Neural cell (in vitro differentiated cells): ENCODE results near the gene FARP2. TPM values are rescaled to one million over a fixed set of nuclear protein-coding genes. Genes with fewer than 3 reads are reported as not detected.

Experiments used
- H2AFZ ChIP-seq: fragments of 200-600, 300-800 bp; sonication (generic), shearing (Covaris generic); 2 replicates; pipeline ENCODE4 v1.6.0; 2014; ENCODE audit warnings: low read depth, mild to moderate bottlenecking, antibody characterized with exemption, low read length, moderate library complexity
- H3F3A ChIP-seq: fragments of 200-600 bp; shearing (Covaris generic); 2 replicates; pipeline ENCODE4 v1.6.1; 2016; ENCODE audit warnings: mild to moderate bottlenecking, moderate library complexity, mixed read lengths, antibody characterized with exemption, low read length; ENCODE audit not compliant: insufficient read depth, poor library complexity, severe bottlenecking
- H3K27ac ChIP-seq: fragments of 200-600, 300-800 bp; sonication (generic), shearing (Covaris generic); 2 replicates; pipeline ENCODE4 v1.5.1; 2014; ENCODE audit warnings: mild to moderate bottlenecking, low read length, moderate library complexity
- H3K27me3 ChIP-seq: fragments of 300-800, 200-600 bp; sonication (generic), shearing (Covaris generic); 2 replicates; pipeline ENCODE4 v1.6.0; 2014; ENCODE audit warnings: mild to moderate bottlenecking, low read depth, low read length, moderate library complexity; ENCODE audit not compliant: insufficient read depth
- H3K36me3 ChIP-seq: fragments of 300-800, 200-600 bp; sonication (generic), shearing (Covaris generic); 2 replicates; pipeline ENCODE4 v1.5.1; 2014; ENCODE audit warnings: mild to moderate bottlenecking, antibody characterized with exemption, low read length, moderate library complexity; ENCODE audit not compliant: insufficient read depth
- H3K4me2 ChIP-seq: fragments of 300-800, 200-600 bp; sonication (generic), shearing (Covaris generic); 2 replicates; pipeline ENCODE4 v1.6.0; 2014; ENCODE audit warnings: mild to moderate bottlenecking, low read length
- H3K4me3 ChIP-seq: fragments of 300-800, 200-600 bp; sonication (generic), shearing (Covaris generic); 2 replicates; pipeline ENCODE4 v1.5.1; 2014; ENCODE audit warnings: mild to moderate bottlenecking, low read length, moderate library complexity
- H3K79me2 ChIP-seq: fragments of 200-600 bp; shearing (Covaris generic); replicated peaks from 2 replicates; pipeline ENCODE4 v1.6.0; 2014; ENCODE audit warnings: mild to moderate bottlenecking, low read length, moderate library complexity; ENCODE audit not compliant: insufficient read depth
- H3K9ac ChIP-seq: fragments of 300-800, 200-600 bp; sonication (generic), shearing (Covaris generic); 2 replicates; pipeline ENCODE4 v1.6.1; 2016; ENCODE audit warnings: mild to moderate bottlenecking, low read length, mixed read lengths
- H3K9me2 ChIP-seq: fragments of 200-600 bp; shearing (Covaris generic); 2 replicates; pipeline ENCODE4 v1.6.1; 2016; ENCODE audit warnings: mild to moderate bottlenecking, low read length, mixed read lengths; ENCODE audit not compliant: insufficient read depth
- H3K9me3 ChIP-seq: fragments of 200-600, 300-800 bp; sonication (generic), shearing (Covaris generic); 2 replicates; pipeline ENCODE4 v1.6.1; 2016; ENCODE audit warnings: mild to moderate bottlenecking, mixed run types, low read length, moderate library complexity, mixed read lengths
- H4K20me1 ChIP-seq: fragments of 200-600 bp; shearing (Covaris generic); 2 replicates; pipeline ENCODE4 v1.6.1; 2016; ENCODE audit warnings: mild to moderate bottlenecking, mixed run types; ENCODE audit not compliant: insufficient read depth
- EP300 ChIP-seq: fragments of 450-650 bp; conservative IDR thresholded peaks from 2 replicates; pipeline ENCODE4 v1.6.1; 2014; ENCODE audit warnings: antibody characterized with exemption, mild to moderate bottlenecking, moderate library complexity; ENCODE audit not compliant: poor library complexity, severe bottlenecking
- EZH2 ChIP-seq: fragments of 200-600, 300-800 bp; shearing (Covaris generic), sonication (generic); IDR thresholded peaks from 2 replicates; pipeline ENCODE4 v1.6.1; 2014; ENCODE audit warnings: antibody characterized with exemption, low read length, borderline replicate concordance, mild to moderate bottlenecking; ENCODE audit not compliant: insufficient read depth, poor library complexity, severe bottlenecking
- MXI1 ChIP-seq: fragments of 450-650 bp; conservative IDR thresholded peaks from 2 replicates; pipeline ENCODE4 v1.6.1; 2014; ENCODE audit warnings: antibody characterized with exemption, mild to moderate bottlenecking; ENCODE audit not compliant: poor library complexity, severe bottlenecking
- POLR2AphosphoS5 ChIP-seq: IDR thresholded peaks from 2 replicates; pipeline ENCODE4 v1.6.1; 2012
- RAD21 ChIP-seq: fragments of 450-650 bp; conservative IDR thresholded peaks from 2 replicates; pipeline ENCODE4 v1.6.1; 2014; ENCODE audit warnings: antibody characterized with exemption, mild to moderate bottlenecking, moderate library complexity
- REST ChIP-seq: IDR thresholded peaks from 2 replicates; pipeline ENCODE4 v1.6.1; 2012; ENCODE audit warnings: borderline replicate concordance
- SMC3 ChIP-seq: fragments of 450-650 bp; conservative IDR thresholded peaks from 2 replicates; pipeline ENCODE4 v1.6.1; 2014; ENCODE audit warnings: antibody characterized with exemption, mild to moderate bottlenecking, moderate library complexity; ENCODE audit not compliant: poor library complexity
- TAF1 ChIP-seq: IDR thresholded peaks from 2 replicates; pipeline ENCODE4 v1.6.1; 2012; ENCODE audit warnings: low read depth
- polyA plus RNA-seq: library from polyadenylated mRNA; depleted of rRNA; stranded (reverse); fragments of >200 nt; gene quantifications from 2 replicates; pipeline ENCODE4 v1.2.3, GENCODE V29; 2014
- TF ChIP-seq, protein P1 (sequence below): fragments of 450-650 bp; IDR thresholded peaks from 2 replicates; pipeline ENCODE4 v1.5.1; 2014; ENCODE audit warnings: antibody characterized with exemption, mild to moderate bottlenecking, moderate library complexity; ENCODE audit not compliant: poor library complexity, severe bottlenecking

The FARP2 gene
- polyA plus RNA-seq, 1 donor from 2014 or later: 13.3 TPM

GRCh38 chr2:241334813-241335212, 21.3 kb upstream of the FARP2 start:
- Histone ChIP-seq H3K79me2 (peaks cover 4% of the 10 kb centered on the region), H3K36me3 (no peaks in the 10 kb centered on the region)
- TF ChIP-seq EZH2 (no peak), MXI1 (no peak), TAF1 (no peak), SMC3 (no peak), EP300 (no peak), RAD21 (no peak), POLR2AphosphoS5 (no peak), REST (no peak)
- TF ChIP-seq, protein P1, sequence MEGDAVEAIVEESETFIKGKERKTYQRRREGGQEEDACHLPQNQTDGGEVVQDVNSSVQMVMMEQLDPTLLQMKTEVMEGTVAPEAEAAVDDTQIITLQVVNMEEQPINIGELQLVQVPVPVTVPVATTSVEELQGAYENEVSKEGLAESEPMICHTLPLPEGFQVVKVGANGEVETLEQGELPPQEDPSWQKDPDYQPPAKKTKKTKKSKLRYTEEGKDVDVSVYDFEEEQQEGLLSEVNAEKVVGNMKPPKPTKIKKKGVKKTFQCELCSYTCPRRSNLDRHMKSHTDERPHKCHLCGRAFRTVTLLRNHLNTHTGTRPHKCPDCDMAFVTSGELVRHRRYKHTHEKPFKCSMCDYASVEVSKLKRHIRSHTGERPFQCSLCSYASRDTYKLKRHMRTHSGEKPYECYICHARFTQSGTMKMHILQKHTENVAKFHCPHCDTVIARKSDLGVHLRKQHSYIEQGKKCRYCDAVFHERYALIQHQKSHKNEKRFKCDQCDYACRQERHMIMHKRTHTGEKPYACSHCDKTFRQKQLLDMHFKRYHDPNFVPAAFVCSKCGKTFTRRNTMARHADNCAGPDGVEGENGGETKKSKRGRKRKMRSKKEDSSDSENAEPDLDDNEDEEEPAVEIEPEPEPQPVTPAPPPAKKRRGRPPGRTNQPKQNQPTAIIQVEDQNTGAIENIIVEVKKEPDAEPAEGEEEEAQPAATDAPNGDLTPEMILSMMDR: no peak

DNA sequence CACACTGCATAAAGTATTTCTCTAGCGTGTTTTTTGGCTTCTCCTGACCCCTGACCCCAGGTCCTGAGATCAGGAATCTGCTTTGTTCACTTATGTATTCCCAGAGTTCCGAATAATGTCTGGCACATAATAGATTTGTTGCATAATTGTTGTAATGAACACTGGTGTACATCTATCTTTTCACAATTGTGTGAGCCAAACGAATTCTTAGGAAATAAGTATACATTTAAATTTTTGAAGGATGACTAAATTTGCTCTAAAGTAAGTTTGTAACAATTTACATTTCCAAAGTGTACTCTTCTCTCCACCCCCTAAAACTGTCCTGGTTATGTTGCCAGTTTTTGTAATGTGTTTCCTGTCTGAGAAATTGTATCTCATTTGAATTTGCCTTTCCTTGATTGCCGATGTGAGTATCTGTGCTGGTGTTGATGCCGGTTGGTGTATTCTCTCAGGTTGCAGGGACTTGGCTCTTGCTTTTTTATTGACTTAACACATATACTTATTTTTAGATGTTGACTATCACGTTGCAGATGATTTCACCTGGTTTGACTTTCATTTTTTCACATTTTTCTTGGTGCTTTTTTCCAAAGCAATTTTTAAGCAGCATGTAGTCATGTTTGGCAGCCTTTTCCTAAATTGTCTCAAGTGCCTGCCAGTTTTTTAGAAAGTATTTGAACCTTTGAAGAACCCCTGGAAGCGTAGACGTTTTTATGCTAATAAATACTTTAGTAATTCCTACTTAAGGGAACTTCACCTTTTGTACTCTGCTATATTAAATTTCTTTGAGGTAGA, 16.1 kb upstream of the FARP2 start:
- no peaks in the 10 kb centered on the region for H3K9me2 ChIP-seq
- no peak overlapping the region for H3K4me3 ChIP-seq
- H2AFZ ChIP-seq: no peak overlapping the region
- no peaks in the 10 kb centered on the region for H3K36me3 ChIP-seq
- H3K9me3 ChIP-seq: no peaks in the 10 kb centered on the region
- no peaks in the 10 kb centered on the region for H3K27me3 ChIP-seq
- H3K9ac ChIP-seq: no peak overlapping the region
- no peak overlapping the region for H3K4me2 ChIP-seq
- H3K79me2 ChIP-seq: no peaks in the 10 kb centered on the region
- H3F3A ChIP-seq: no peaks in the 10 kb centered on the region
- no peaks in the 10 kb centered on the region for H4K20me1 ChIP-seq
- no peak overlapping the region for H3K27ac ChIP-seq
- TF ChIP-seq EP300: no peak
- TF ChIP-seq, protein P1: no peak
- TF ChIP-seq MXI1: no peak
- no peak for TF ChIP-seq POLR2AphosphoS5
- TF ChIP-seq SMC3: no peak
- no peak for TF ChIP-seq REST
- TF ChIP-seq EZH2: no peak
- no peak for TF ChIP-seq TAF1
- no peak for TF ChIP-seq RAD21

More at GRCh38 chr2:241334813-241335212, 21.3 kb upstream of the FARP2 start:
- Histone ChIP-seq H3K4me3 (no peak overlapping the region), H3K4me2 (no peak overlapping the region), H3K9me2 (no peaks in the 10 kb centered on the region), H3K9ac (no peak overlapping the region), H3K27me3 (no peaks in the 10 kb centered on the region), H2AFZ (no peak overlapping the region), H3F3A (no peaks in the 10 kb centered on the region), H4K20me1 (no peaks in the 10 kb centered on the region), H3K27ac (no peak overlapping the region), H3K9me3 (no peaks in the 10 kb centered on the region)
